Natural killer cell (primary cell): ENCODE measurements around the gene THPO. TPM values are rescaled to one million over a fixed set of nuclear protein-coding genes. Genes with fewer than 3 reads are reported as not detected.

Experiments
- ATAC-seq, 3 donors: fragments of 150-1000 bp in 2 of 3; fragments of 200-7000 bp in 1 of 3; cut with Tn5 transposase; 1 replicate in 1 of 3; 2 replicates in 2 of 3; pipeline ENCODE4 v1.10.0; 2021; ENCODE audit warnings: mild to moderate bottlenecking in 2 of 3, moderate library complexity in 2 of 3
- DNase-seq, 2 donors: peaks; one replicate each; pipeline versions ENCODE4 v3.0.0 to v3.0.0-alpha.2; 2013 to 2021; ENCODE audit warnings: mixed read lengths in 1 of 2
- H3K27ac ChIP-seq: one replicate; pipeline ENCODE4 v1.5.1; 2013; ENCODE audit warnings: mild to moderate bottlenecking, low read length
- H3K27me3 ChIP-seq: one replicate; pipeline ENCODE4 v1.6.1; 2013; ENCODE audit warnings: low read length; ENCODE audit not compliant: control insufficient read depth, insufficient read depth
- H3K36me3 ChIP-seq: one replicate; pipeline ENCODE4 v1.6.1; 2013; ENCODE audit warnings: low read length; ENCODE audit not compliant: control insufficient read depth, insufficient read depth
- H3K4me1 ChIP-seq: one replicate; pipeline ENCODE4 v1.6.1; 2013; ENCODE audit warnings: low read length; ENCODE audit not compliant: control insufficient read depth, insufficient read depth
- H3K4me3 ChIP-seq: one replicate; pipeline ENCODE4 v1.5.1; 2013; ENCODE audit warnings: low read length
- H3K9me3 ChIP-seq: one replicate; pipeline ENCODE4 v1.6.1; 2013; ENCODE audit warnings: low read length; ENCODE audit not compliant: control insufficient read depth, insufficient read depth
- H3K27ac Mint-ChIP-seq, 2 donors: one replicate each; pipeline ENCODE4 v1.8.0; 2022; ENCODE audit warnings: mild to moderate bottlenecking in 2 of 2, mixed read lengths in 2 of 2, moderate library complexity in 1 of 2
- H3K27me3 Mint-ChIP-seq, 2 donors: one replicate each; pipeline ENCODE4 v1.8.0; 2022; ENCODE audit warnings: low read depth in 2 of 2, mixed read lengths in 2 of 2
- H3K36me3 Mint-ChIP-seq: one replicate; pipeline ENCODE4 v1.8.0; 2022; ENCODE audit warnings: mixed read lengths
- H3K4me1 Mint-ChIP-seq, 2 donors: one replicate each; pipeline ENCODE4 v1.8.0; 2022; ENCODE audit warnings: mixed read lengths in 2 of 2
- H3K4me3 Mint-ChIP-seq: one replicate; pipeline ENCODE4 v1.8.0; 2022; ENCODE audit warnings: mild to moderate bottlenecking, moderate library complexity, mixed read lengths
- H3K9me3 Mint-ChIP-seq, 2 donors: one replicate each; pipeline ENCODE4 v1.8.0; 2022; ENCODE audit warnings: mixed read lengths in 2 of 2
- WGBS: methylation state at CpG from one replicate; pipeline ENCODE4 v1.1.7; 2013; ENCODE audit warnings: missing lambda C conversion rate; ENCODE audit not compliant: insufficient coverage; 5-methylcytosine and 5-hydroxymethylcytosine counted together
- intact Hi-C: fragments of 100-400 bp; cut with micrococcal nuclease; formaldehyde crosslinking; loops from one replicate; pipeline ENCODE4 v1.14.2; 2022
- total RNA-seq, 4 donors: library from RNA; stranded (reverse); fragments of 120-200 nt in 1 of 4; gene quantifications; one replicate each; pipeline versions ENCODE4 v1.2.3 to v1.2.4, GENCODE V29; 2013 to 2022
- TF ChIP-seq, protein P1 (sequence below): fragments of 200-600 bp; IDR thresholded peaks from one replicate; pipeline ENCODE4 v1.8.0; 2022; ENCODE audit warnings: antibody characterized with exemption

The THPO gene
- total RNA-seq, 3 donors from 2014 or later (not counting 1 experiment from before 2014, with no cell fraction given): not detected

DNA sequence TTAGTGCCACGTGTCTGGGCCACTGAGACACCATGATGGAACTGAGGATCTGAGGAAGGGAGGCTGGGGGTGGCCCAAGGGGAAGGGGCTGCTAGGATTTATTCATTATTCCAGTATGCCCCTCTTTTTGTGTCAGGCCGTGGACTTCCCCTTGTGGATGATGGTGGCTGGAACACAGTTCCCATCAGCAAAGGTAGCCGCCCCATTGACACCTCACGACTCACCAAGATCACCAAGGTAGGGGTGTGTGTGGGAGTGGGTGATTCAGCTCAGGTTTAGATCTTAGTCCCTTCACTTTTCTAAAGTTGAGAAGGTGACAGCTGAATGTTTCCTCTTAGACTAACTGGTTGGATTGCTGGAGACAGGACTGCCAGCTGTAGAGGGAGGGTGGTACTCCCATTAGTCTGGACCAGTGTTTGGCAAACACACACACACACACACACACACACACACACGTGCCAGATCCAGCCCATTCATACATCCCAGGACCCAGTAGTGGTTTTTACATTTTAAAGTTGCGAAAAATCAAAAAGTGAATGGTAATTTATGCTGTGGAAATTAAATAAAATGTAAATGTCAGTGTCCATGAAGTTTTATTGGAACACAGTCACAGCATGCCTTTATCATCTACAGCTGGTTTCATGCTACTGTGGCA lies 52.2 kb downstream of the THPO start:
- TF ChIP-seq, protein P1, sequence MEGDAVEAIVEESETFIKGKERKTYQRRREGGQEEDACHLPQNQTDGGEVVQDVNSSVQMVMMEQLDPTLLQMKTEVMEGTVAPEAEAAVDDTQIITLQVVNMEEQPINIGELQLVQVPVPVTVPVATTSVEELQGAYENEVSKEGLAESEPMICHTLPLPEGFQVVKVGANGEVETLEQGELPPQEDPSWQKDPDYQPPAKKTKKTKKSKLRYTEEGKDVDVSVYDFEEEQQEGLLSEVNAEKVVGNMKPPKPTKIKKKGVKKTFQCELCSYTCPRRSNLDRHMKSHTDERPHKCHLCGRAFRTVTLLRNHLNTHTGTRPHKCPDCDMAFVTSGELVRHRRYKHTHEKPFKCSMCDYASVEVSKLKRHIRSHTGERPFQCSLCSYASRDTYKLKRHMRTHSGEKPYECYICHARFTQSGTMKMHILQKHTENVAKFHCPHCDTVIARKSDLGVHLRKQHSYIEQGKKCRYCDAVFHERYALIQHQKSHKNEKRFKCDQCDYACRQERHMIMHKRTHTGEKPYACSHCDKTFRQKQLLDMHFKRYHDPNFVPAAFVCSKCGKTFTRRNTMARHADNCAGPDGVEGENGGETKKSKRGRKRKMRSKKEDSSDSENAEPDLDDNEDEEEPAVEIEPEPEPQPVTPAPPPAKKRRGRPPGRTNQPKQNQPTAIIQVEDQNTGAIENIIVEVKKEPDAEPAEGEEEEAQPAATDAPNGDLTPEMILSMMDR: no peak
- no peak overlapping the region for H3K4me3 Mint-ChIP-seq

DNA sequence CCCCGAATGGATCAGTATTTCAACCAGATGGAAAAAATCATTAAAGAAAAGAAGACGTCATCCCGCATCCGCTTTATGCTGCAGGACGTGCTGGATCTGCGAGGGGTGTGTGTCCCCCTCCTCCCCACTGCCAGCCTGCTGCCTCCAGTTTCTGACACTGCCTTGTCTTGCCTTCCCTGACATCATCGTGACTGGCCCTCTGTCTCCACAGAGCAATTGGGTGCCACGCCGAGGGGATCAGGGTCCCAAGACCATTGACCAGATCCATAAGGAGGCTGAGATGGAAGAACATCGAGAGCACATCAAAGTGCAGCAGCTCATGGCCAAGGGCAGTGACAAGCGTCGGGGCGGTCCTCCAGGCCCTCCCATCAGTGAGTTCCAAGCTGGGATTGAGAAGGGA lies 52.7 kb downstream of the THPO start:
- Mint-ChIP-seq H3K36me3 (peaks cover 54% of the 10 kb centered on the region), H3K27ac (peak overlapping the region; percentile 47 to 65), H3K9me3 (no peaks in the 10 kb centered on the region), H3K27me3 (no peaks in the 10 kb centered on the region), H3K4me1 (peaks cover 10 to 24% of the 10 kb centered on the region in 2 donors), H3K4me3 (no peak overlapping the region)
- ATAC-seq: no peak
- DNase-seq: no peak
- peaks cover 3% of the 10 kb centered on the region for H3K4me1 ChIP-seq
- H3K9me3 ChIP-seq: no peaks in the 10 kb centered on the region
- TF ChIP-seq, protein P1: no peak
- H3K27me3 ChIP-seq: no peaks in the 10 kb centered on the region
- H3K36me3 ChIP-seq: peaks cover 94% of the 10 kb centered on the region
- H3K4me3 ChIP-seq: no peak overlapping the region
- H3K27ac ChIP-seq: no peak overlapping the region
- intact Hi-C loops: no loop called here
- WGBS: 95% methylated on average over 13 of the region's 13 CpGs

More for the DNA sequence above, 52.2 kb downstream of the THPO start:
- intact Hi-C loops: no loop called here
- WGBS: 92% methylated on average over 5 of the region's 6 CpGs
- H3K4me1 ChIP-seq: no peaks in the 10 kb centered on the region
- H3K9me3 ChIP-seq: no peaks in the 10 kb centered on the region
- Mint-ChIP-seq H3K4me1 (peaks cover 10 to 21% of the 10 kb centered on the region in 2 donors), H3K27me3 (no peaks in the 10 kb centered on the region), H3K27ac (peak overlapping the region in 1 of 2 donors; percentile 47), H3K9me3 (no peaks in the 10 kb centered on the region), H3K36me3 (peaks cover 54% of the 10 kb centered on the region)
- H3K4me3 ChIP-seq: no peak overlapping the region
- ATAC-seq: no peak
- no peak for DNase-seq
- peaks cover 91% of the 10 kb centered on the region for H3K36me3 ChIP-seq
- no peaks in the 10 kb centered on the region for H3K27me3 ChIP-seq
- no peak overlapping the region for H3K27ac ChIP-seq

DNA sequence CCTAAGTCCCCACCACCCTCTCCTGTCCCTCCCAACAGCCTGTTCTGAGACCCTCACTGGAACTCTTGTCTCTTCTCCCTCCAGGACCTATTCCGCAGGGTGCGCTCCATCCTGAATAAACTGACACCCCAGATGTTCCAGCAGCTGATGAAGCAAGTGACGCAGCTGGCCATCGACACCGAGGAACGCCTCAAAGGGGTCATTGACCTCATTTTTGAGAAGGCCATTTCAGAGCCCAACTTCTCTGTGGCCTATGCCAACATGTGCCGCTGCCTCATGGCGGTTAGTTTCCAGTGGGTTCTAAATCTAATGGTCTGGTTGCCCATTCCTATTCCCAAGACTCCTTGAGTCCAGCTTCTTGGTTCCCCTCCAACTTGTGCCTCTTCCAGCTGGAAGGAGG lies 54.3 kb downstream of the THPO start:
- no peaks in the 10 kb centered on the region for H3K9me3 Mint-ChIP-seq
- Histone ChIP-seq H3K4me1 (peaks cover 11% of the 10 kb centered on the region), H3K9me3 (no peaks in the 10 kb centered on the region), H3K4me3 (no peak overlapping the region), H3K36me3 (peaks cover 91% of the 10 kb centered on the region), H3K27me3 (no peaks in the 10 kb centered on the region), H3K27ac (no peak overlapping the region)
- TF ChIP-seq, protein P1: no peak
- intact Hi-C loops: no loop called here
- no peaks in the 10 kb centered on the region for H3K27me3 Mint-ChIP-seq
- H3K36me3 Mint-ChIP-seq: peaks cover 42% of the 10 kb centered on the region
- DNase-seq (no peak), ATAC-seq (no peak)
- peaks cover 10 to 30% of the 10 kb centered on the region in 2 donors for H3K4me1 Mint-ChIP-seq
- H3K4me3 Mint-ChIP-seq: no peak overlapping the region
- H3K27ac Mint-ChIP-seq: peak overlapping the region in 1 of 2 donors; percentile 24
- 98% methylated on average over 8 of the region's 8 CpGs for WGBS
